Measurements from ENCODE around the gene ADAMTS2.
"Not testable (repeated sequence)": the region's sequence is repeated elsewhere in the genome, so short reads cannot be mapped to it uniquely, and the experiment has no call there.

ADAMTS2 gene

DNA sequence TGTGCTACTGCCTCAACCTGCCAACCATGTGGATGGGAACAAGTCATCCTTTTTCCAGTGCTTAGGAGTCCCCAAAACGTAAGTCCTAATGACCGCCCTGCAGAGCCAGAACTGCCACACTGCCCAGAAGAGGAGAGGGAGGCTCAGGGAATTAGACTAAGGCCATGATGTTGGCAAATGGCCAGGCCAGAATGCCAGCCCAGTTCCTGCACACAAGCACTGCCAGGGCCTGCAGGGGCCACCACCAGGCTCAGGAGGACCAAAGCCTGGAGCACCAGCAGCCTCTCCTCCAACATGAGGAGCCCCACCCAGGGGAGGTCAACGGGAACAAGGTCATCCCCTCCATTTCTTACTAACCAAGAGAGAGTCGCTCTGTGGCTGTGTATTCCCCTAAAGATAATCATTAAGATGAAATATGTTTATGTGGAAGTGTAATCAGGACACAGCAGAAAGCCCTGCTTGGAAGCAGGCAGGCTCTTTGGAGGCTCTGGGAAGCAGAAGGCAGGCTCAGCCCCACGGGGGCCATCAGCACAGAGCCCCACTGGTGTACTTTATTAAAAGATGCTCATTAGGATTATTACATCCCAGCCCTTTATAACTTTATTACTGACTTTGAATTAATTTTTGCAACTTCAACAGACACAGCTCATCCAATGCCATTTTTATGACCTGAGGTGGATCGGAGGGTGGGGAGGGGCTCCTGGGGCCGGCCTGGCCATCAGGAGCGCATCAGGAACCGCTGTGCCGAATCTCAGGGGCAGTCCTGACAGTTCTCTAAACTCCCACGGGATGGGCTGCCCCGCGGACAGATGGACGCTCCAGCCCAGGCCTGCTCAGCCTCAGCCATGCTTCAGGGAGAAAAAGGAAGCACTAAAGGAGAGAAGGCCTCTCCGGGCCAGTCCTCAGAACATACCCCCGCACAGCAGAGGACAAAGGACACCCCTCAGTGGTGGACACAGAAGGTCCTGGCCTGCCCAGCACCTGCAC lies 127.0 kb downstream of the ADAMTS2 start:
- H3K4me3 ChIP-seq (ENCODE audit: low read depth, low read length), result no peak overlapping the region
- TF ChIP-seq CTCF (IDR thresholded peaks at IDR 0.05; ENCODE audit: borderline replicate concordance, insufficient read depth, low read depth, low read length), result no peak

DNA sequence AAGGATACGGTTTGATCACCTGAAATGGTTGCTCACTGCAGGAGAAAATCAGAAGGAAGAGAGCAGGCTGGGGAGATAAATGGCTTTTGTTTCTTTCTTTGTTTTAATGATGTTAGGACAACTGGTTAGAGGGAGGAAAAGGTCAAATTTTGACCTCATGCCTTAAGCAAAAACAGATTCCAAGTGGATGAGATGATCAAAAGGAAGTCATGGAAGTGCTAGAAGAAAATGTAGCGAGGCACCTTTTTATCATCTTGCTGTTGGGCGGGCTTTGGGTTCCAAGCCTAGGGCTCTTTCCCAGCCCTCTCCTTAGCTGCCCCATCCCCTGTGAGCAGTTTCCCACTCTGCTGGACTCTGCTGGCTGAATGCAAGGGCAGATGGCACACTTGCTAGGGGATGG lies 127.9 kb downstream of the ADAMTS2 start:
- H3K4me3 ChIP-seq (ENCODE audit: low read depth, low read length), result no peak overlapping the region
- no peak for TF ChIP-seq CTCF (IDR thresholded peaks at IDR 0.05; ENCODE audit: borderline replicate concordance, insufficient read depth, low read depth, low read length)

DNA sequence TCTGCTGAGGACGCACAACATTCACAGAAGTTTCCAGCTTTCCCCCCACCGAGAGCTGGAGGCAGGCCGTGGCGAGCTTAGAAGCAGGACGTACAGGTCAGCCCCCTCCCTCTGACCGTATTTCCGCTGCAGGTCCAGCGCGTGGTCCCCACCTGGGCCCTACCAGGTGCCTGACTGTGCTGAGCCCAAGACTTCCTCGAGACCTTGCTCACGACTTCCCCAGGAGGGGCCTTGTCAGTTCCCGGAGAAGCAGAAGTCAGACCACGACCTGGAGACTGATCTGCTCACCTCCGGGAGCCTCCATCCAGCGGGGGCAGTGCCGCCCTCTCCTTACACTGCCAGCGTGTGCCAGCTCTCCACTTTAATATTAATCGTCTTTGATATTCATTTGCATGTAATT lies 128.9 kb downstream of the ADAMTS2 start:
- not testable (repeated sequence) for H3K4me3 ChIP-seq (ENCODE audit: low read depth, low read length)

GRCh38 chr5:179215576-179215975 lies 129.7 kb downstream of the ADAMTS2 start:
- no peak overlapping the region for H3K4me3 ChIP-seq (ENCODE audit: low read depth, low read length)
- TF ChIP-seq CTCF (IDR thresholded peaks at IDR 0.05; ENCODE audit: borderline replicate concordance, insufficient read depth, low read depth, low read length), result no peak

GRCh38 chr5:179214678-179215077 lies 130.6 kb downstream of the ADAMTS2 start:
- no peak for TF ChIP-seq CTCF (IDR thresholded peaks at IDR 0.05; ENCODE audit: borderline replicate concordance, insufficient read depth, low read depth, low read length)
- no peak overlapping the region for H3K4me3 ChIP-seq (ENCODE audit: low read depth, low read length)

DNA sequence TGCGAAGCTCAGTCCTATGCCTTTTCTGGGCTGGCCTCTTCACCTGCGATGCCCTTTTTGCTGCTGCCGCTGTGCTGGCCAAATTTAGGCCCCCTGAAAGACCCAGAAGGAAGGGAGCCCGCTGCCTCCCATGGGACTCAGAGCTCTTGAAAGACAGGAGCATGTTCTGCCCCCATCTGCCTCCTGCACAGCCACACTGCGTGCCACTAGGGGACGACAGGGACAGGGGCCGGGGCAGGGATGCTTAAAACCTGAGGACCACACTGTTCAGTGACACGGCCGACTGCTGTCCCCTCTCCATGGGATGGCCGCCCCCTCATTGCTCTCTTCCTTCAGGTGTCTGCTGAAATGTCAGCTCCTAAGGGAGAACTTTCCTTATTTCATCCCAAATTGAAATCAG lies 132.4 kb downstream of the ADAMTS2 start:
- H3K4me3 ChIP-seq (ENCODE audit: low read depth, low read length), result no peak overlapping the region
- no peak for TF ChIP-seq CTCF (IDR thresholded peaks at IDR 0.05; ENCODE audit: borderline replicate concordance, insufficient read depth, low read depth, low read length)

DNA sequence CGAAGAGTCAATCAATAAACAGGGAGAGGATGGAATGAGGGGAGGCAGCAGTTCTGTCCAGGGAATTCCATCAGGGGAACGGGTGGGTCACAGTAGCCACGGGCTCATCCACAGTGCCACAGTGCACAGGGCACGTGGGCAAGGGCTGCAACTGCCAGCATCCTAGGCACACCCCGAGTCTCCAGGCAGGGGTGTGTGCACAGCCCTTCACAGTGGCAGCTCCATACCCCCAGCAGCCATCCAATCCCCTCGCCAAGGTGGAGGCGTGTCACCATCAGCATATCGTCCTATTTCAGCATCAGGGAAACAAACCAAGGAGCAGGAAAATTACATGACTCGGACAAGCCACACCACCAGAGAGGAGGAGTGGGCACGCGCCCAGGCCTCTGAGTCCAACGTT lies 133.6 kb downstream of the ADAMTS2 start:
- H3K4me3 ChIP-seq (ENCODE audit: low read depth, low read length), result no peak overlapping the region
- TF ChIP-seq CTCF (IDR thresholded peaks at IDR 0.05; ENCODE audit: borderline replicate concordance, insufficient read depth, low read depth, low read length), result no peak
